OCI-LY1 (cell line): ENCODE results near the gene VWDE.

ENCODE experiments used
- H2AFZ ChIP-seq: fragments of 200-600 bp; sonication (generic), shearing (Covaris generic); 2 replicates; pipeline ENCODE4 v1.6.0; 2014; ENCODE audit warnings: antibody characterized with exemption, mild to moderate bottlenecking, low read length
- H3F3A ChIP-seq: fragments of 200-600 bp; sonication (generic), shearing (Covaris generic); 2 replicates; pipeline ENCODE4 v1.6.0; 2014; ENCODE audit warnings: mild to moderate bottlenecking, antibody characterized with exemption, low read length, moderate library complexity; ENCODE audit not compliant: insufficient read depth
- H3K27ac ChIP-seq: fragments of 200-600 bp; sonication (generic); 2 replicates; pipeline ENCODE4 v1.5.1; 2014; ENCODE audit warnings: low read length, mixed run types, mild to moderate bottlenecking, low read depth; ENCODE audit not compliant: poor library complexity, severe bottlenecking
- H3K27me3 ChIP-seq: fragments of 200-600 bp; sonication (generic); 2 replicates; pipeline ENCODE4 v1.6.0; 2014; ENCODE audit warnings: antibody characterized with exemption, mild to moderate bottlenecking, low read length, moderate library complexity; ENCODE audit not compliant: insufficient read depth
- H3K36me3 ChIP-seq: fragments of 200-600 bp; sonication (generic); 2 replicates; pipeline ENCODE4 v1.6.1; 2014; ENCODE audit warnings: mild to moderate bottlenecking, antibody characterized with exemption, low read length, moderate library complexity, mixed read lengths; ENCODE audit not compliant: insufficient read depth
- H3K4me1 ChIP-seq: fragments of 200-600 bp; sonication (generic); 2 replicates; pipeline ENCODE4 v1.5.1; 2014; ENCODE audit warnings: mild to moderate bottlenecking, low read length, moderate library complexity; ENCODE audit not compliant: insufficient read depth, severe bottlenecking
- H3K4me2 ChIP-seq: fragments of 200-600 bp; sonication (generic), shearing (Covaris generic); 2 replicates; pipeline ENCODE4 v1.6.1; 2014; ENCODE audit warnings: low read length
- H3K4me3 ChIP-seq: fragments of 200-600 bp; sonication (generic); 2 replicates; pipeline ENCODE4 v1.5.1; 2014; ENCODE audit warnings: low read length, low read depth, mild to moderate bottlenecking, mixed read lengths; ENCODE audit not compliant: poor library complexity, severe bottlenecking
- H3K79me2 ChIP-seq: fragments of 200-600 bp; shearing (Covaris generic); 2 replicates; pipeline ENCODE4 v1.6.1; 2016; ENCODE audit warnings: mixed run types, low read length, mixed read lengths; ENCODE audit not compliant: insufficient read depth
- H3K9ac ChIP-seq: fragments of 200-600 bp; sonication (generic), shearing (Covaris generic); 2 replicates; pipeline ENCODE4 v1.6.1; 2014; ENCODE audit warnings: mild to moderate bottlenecking, low read length, mixed read lengths
- H3K9me2 ChIP-seq: fragments of 200-600 bp; sonication (generic), shearing (Covaris generic); 2 replicates; pipeline ENCODE4 v1.6.1; 2014; ENCODE audit warnings: low read depth, mild to moderate bottlenecking, low read length, mixed read lengths
- H3K9me3 ChIP-seq: fragments of 200-600 bp; shearing (Covaris generic); 2 replicates; pipeline ENCODE4 v1.6.1; 2014; ENCODE audit warnings: low read length, mixed read lengths
- H4K20me1 ChIP-seq: fragments of 200-600 bp; sonication (generic), shearing (Covaris generic); 2 replicates; pipeline ENCODE4 v1.6.0; 2016; ENCODE audit warnings: mild to moderate bottlenecking, low read length; ENCODE audit not compliant: insufficient read depth
- EZH2 ChIP-seq: fragments of 200-600 bp; sonication (generic), shearing (Covaris generic); IDR thresholded peaks from 2 replicates; pipeline ENCODE4 v1.8.0; 2017; ENCODE audit warnings: borderline replicate concordance, mixed run types, mild to moderate bottlenecking, antibody characterized with exemption, low read length, moderate library complexity, mixed read lengths
- TF ChIP-seq, protein P1 (sequence below): fragments of 200-600 bp; sonication (generic), shearing (Covaris generic); IDR thresholded peaks from 2 replicates; pipeline ENCODE4 v1.5.1; 2017; ENCODE audit warnings: mild to moderate bottlenecking, antibody characterized with exemption, low read length, moderate library complexity, mixed read lengths

The VWDE gene

DNA sequence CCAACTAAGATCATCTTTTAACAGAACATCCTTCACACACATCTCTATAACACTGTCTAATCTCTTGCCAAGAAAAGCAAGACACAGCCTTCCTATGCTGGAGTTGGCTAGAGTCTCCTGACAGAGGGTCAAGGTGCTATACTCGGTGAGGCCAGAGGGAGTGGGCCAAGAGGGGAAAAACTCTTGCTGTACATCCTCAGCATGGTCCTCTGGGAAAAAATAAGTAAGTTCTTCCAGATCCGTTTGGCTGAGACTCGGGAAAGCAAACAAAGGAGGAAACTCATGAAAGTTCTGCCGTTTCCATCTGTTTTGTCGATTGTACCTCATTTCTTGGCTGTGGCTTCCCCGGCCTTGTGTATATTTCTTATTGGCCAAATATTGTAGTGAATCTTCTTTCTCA is 33.9 kb downstream of the VWDE start:
- TF ChIP-seq EZH2: no peak
- TF ChIP-seq, protein P1, sequence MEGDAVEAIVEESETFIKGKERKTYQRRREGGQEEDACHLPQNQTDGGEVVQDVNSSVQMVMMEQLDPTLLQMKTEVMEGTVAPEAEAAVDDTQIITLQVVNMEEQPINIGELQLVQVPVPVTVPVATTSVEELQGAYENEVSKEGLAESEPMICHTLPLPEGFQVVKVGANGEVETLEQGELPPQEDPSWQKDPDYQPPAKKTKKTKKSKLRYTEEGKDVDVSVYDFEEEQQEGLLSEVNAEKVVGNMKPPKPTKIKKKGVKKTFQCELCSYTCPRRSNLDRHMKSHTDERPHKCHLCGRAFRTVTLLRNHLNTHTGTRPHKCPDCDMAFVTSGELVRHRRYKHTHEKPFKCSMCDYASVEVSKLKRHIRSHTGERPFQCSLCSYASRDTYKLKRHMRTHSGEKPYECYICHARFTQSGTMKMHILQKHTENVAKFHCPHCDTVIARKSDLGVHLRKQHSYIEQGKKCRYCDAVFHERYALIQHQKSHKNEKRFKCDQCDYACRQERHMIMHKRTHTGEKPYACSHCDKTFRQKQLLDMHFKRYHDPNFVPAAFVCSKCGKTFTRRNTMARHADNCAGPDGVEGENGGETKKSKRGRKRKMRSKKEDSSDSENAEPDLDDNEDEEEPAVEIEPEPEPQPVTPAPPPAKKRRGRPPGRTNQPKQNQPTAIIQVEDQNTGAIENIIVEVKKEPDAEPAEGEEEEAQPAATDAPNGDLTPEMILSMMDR: no peak
- H4K20me1 ChIP-seq: no peaks in the 10 kb centered on the region

DNA sequence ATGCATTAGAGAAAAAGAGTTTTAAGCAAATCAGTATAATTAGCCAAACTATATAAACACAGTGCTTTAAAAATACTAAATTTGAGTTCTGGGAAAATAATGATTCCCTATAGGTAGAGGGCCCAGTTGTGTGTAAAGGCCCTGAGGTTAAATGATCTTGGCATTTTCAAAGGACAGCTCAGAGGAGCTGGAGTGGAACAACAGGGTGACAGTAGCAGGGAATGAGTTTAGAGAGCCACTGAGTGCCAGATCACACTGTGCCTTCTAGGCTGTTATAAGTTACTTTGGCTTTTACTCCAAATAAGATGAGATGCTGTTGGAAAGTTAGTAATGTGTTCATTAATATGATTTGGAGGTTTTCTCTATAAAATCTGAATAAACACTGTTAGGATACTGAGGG is 34.6 kb downstream of the VWDE start:
- Histone ChIP-seq H3F3A (no peaks in the 10 kb centered on the region), H3K4me1 (no peaks in the 10 kb centered on the region), H3K9me3 (no peaks in the 10 kb centered on the region), H3K4me3 (no peak overlapping the region), H4K20me1 (no peaks in the 10 kb centered on the region), H2AFZ (no peak overlapping the region), H3K27ac (no peak overlapping the region), H3K9me2 (peaks cover 3% of the 10 kb centered on the region; the same call in 1 of the 2 replicates), H3K27me3 (no peaks in the 10 kb centered on the region), H3K36me3 (no peaks in the 10 kb centered on the region), H3K4me2 (no peak overlapping the region), H3K9ac (no peak overlapping the region), H3K79me2 (no peaks in the 10 kb centered on the region)
- TF ChIP-seq, protein P1: no peak
- no peak for TF ChIP-seq EZH2

More for the DNA sequence above, 33.9 kb downstream of the VWDE start:
- no peaks in the 10 kb centered on the region for H3K27me3 ChIP-seq
- H3K79me2 ChIP-seq: no peaks in the 10 kb centered on the region
- no peaks in the 10 kb centered on the region for H3K9me3 ChIP-seq
- no peak overlapping the region for H3K4me3 ChIP-seq
- H3K4me2 ChIP-seq: no peak overlapping the region
- no peaks in the 10 kb centered on the region for H3K4me1 ChIP-seq
- H2AFZ ChIP-seq: no peak overlapping the region
- no peak overlapping the region for H3K27ac ChIP-seq
- no peaks in the 10 kb centered on the region for H3K36me3 ChIP-seq
- no peaks in the 10 kb centered on the region for H3F3A ChIP-seq
- H3K9me2 ChIP-seq: peaks cover 3% of the 10 kb centered on the region; the same call in 1 of the 2 replicates
- H3K9ac ChIP-seq: no peak overlapping the region

DNA sequence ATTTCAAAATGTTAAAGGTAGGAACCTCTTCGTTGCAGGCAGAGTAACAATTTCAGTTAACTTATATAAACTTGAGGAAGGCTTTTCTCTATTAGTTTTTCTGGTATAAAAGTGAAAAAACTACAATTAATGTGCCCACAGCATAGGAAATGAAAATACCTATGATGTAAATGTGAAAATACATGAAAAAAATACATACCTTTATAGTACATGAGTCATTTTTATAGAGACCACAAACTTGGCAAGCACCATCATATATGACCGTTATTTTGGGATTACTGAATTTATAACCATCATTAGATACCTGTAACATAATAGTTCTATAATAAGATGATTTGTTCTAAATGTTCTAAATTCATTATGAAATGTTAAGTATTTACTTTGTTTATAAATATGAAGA is 42.7 kb downstream of the VWDE start:
- H3K79me2 ChIP-seq: no peaks in the 10 kb centered on the region
- no peaks in the 10 kb centered on the region for H3K36me3 ChIP-seq
- no peaks in the 10 kb centered on the region for H4K20me1 ChIP-seq
- H3K4me1 ChIP-seq: no peaks in the 10 kb centered on the region
- no peak overlapping the region for H3K4me3 ChIP-seq
- H2AFZ ChIP-seq: no peak overlapping the region
- H3K27ac ChIP-seq: no peak overlapping the region
- H3F3A ChIP-seq: no peaks in the 10 kb centered on the region
- no peaks in the 10 kb centered on the region for H3K27me3 ChIP-seq
- TF ChIP-seq, protein P1: no peak
- TF ChIP-seq EZH2: no peak
- H3K4me2 ChIP-seq: no peak overlapping the region
- H3K9ac ChIP-seq: no peak overlapping the region
- no peaks in the 10 kb centered on the region for H3K9me2 ChIP-seq
- H3K9me3 ChIP-seq: no peaks in the 10 kb centered on the region
